HCT116 (cell line): Measurements from ENCODE around the gene MSH3. TPM values are rescaled to one million over a fixed set of nuclear protein-coding genes. Genes with fewer than 3 reads are reported as not detected.

ENCODE experiments used
- ATAC-seq: fragments of 200-7000 bp; cut with Tn5 transposase; 2 replicates; pipeline ENCODE4 v1.9.1; 2020; ENCODE audit warnings: mild to moderate bottlenecking, moderate library complexity
- BruUV-seq: library from RNA; stranded (reverse); fragments of 400-500 nt; replicated peaks from 2 replicates; lab custom pipeline; 2021; lab: Mats Ljungman, UMichigan
- CTCF ChIA-PET: fragments of 300-600 bp; sonication (Branson Sonifier 250); formaldehyde crosslinking; loops from one replicate; lab custom pipeline; 2021; ENCODE audit warnings: antibody characterized with exemption; lab: Charles Lee
- POLR2A ChIA-PET: fragments of 300-600, 350-600 bp; sonication (Branson Sonifier 250); formaldehyde crosslinking; loops from one replicate; lab custom pipeline; 2021; ENCODE audit warnings: antibody characterized with exemption; lab: Charles Lee
- RAD21 ChIA-PET, 2 experiments: fragments of 300-600 bp; sonication (Branson Sonifier 250); formaldehyde crosslinking; loops; one replicate each; lab custom pipeline; 2023; ENCODE audit warnings: low total read pairs in 2 of 2; ENCODE audit not compliant: uncharacterized antibody in 2 of 2, unreplicated experiment in 2 of 2, low non-redundant PET in 1 of 2; lab: Charles Lee
- DNase-seq: peaks from one replicate; pipeline ENCODE4 v3.0.0-alpha.2; 2010; ENCODE audit warnings: low read depth, low spot score
- H2AFZ ChIP-seq: fragments of 200-600 bp; shearing (Covaris generic), sonication (generic); 2 replicates; pipeline ENCODE4 v1.6.1; 2017; ENCODE audit warnings: low read depth, mixed run types, mixed read lengths, antibody characterized with exemption, low read length; ENCODE audit not compliant: poor library complexity, severe bottlenecking
- H3K27ac ChIP-seq: 2 replicates; pipeline ENCODE4 v1.5.1; 2012; ENCODE audit warnings: low read depth, low read length
- H3K27me3 ChIP-seq: fragments of 200-600 bp; sonication (generic); 2 replicates; pipeline ENCODE4 v1.6.1; 2016; ENCODE audit warnings: mixed run types, low read length, mixed read lengths; ENCODE audit not compliant: insufficient read depth
- H3K36me3 ChIP-seq, 2 experiments: fragments of 200-500 bp in 1 of 2; fragments of 200-600 bp in 1 of 2; sonication (Bioruptor generic) in 1 of 2; sonication (generic) in 1 of 2; 2 replicates each; pipeline versions ENCODE4 v1.5.1 to v1.6.1; 2014 to 2016; ENCODE audit warnings: low read length in 2 of 2, inconsistent platforms in 1 of 2, mixed read lengths in 1 of 2, mixed run types in 1 of 2; ENCODE audit not compliant: insufficient read depth in 2 of 2, control insufficient read depth in 1 of 2
- H3K4me1 ChIP-seq, 2 experiments: fragments of 200-600 bp in 1 of 2; sonication (generic) in 1 of 2; 2 replicates each; pipeline versions ENCODE4 v1.5.1 to v1.6.1; 2012 to 2017; ENCODE audit warnings: low read length in 2 of 2, inconsistent platforms in 1 of 2, mild to moderate bottlenecking in 1 of 2, mixed read lengths in 1 of 2, mixed run types in 1 of 2, moderate library complexity in 1 of 2; ENCODE audit not compliant: insufficient read depth in 2 of 2, control insufficient read depth in 1 of 2
- H3K4me2 ChIP-seq: fragments of 200-600 bp; sonication (generic); 2 replicates; pipeline ENCODE4 v1.6.1; 2017; ENCODE audit warnings: mixed run types, low read length, mixed read lengths
- H3K4me3 ChIP-seq, 2 experiments: fragments of 200-600 bp in 1 of 2; sonication (generic) in 1 of 2; replicated peaks in 1 of 2; 2 replicates each; pipeline ENCODE4 v1.5.1; 2011 to 2016; ENCODE audit warnings: low read length in 2 of 2, control low read depth in 1 of 2, low read depth in 1 of 2, mild to moderate bottlenecking in 1 of 2, mixed read lengths in 1 of 2, mixed run types in 1 of 2
- H3K79me2 ChIP-seq: fragments of 200-600 bp; sonication (generic); 2 replicates; pipeline ENCODE4 v1.6.1; 2017; ENCODE audit warnings: mild to moderate bottlenecking, mixed run types, low read length, moderate library complexity, mixed read lengths; ENCODE audit not compliant: insufficient read depth
- H3K9ac ChIP-seq: fragments of 200-600 bp; sonication (generic); 2 replicates; pipeline ENCODE4 v1.6.1; 2016; ENCODE audit warnings: low read length, mixed read lengths
- H3K9me2 ChIP-seq: fragments of 200-600 bp; sonication (generic), shearing (Covaris generic); 2 replicates; pipeline ENCODE4 v1.6.1; 2017; ENCODE audit warnings: mixed run types, mild to moderate bottlenecking, moderate library complexity; ENCODE audit not compliant: insufficient read depth
- H3K9me3 ChIP-seq, 2 experiments: fragments of 200-500 bp in 1 of 2; fragments of 200-600 bp in 1 of 2; sonication (Bioruptor generic) in 1 of 2; sonication (generic) in 1 of 2; 2 replicates each; pipeline ENCODE4 v1.6.1; 2014 to 2017; ENCODE audit warnings: low read length in 2 of 2, mixed read lengths in 2 of 2, inconsistent platforms in 1 of 2, low read depth in 1 of 2, mild to moderate bottlenecking in 1 of 2, mixed run types in 1 of 2, moderate library complexity in 1 of 2; ENCODE audit not compliant: control insufficient read depth in 1 of 2, insufficient read depth in 1 of 2
- H4K20me1 ChIP-seq: fragments of 200-600 bp; sonication (generic), shearing (Covaris generic); 2 replicates; pipeline ENCODE4 v1.6.1; 2017; ENCODE audit warnings: mixed run types, mild to moderate bottlenecking, moderate library complexity; ENCODE audit not compliant: insufficient read depth
- CEBPB ChIP-seq: IDR thresholded peaks from 2 replicates; pipeline ENCODE4 v1.6.1; 2012; ENCODE audit warnings: low read depth
- EGR1 ChIP-seq: IDR thresholded peaks from 2 replicates; pipeline ENCODE4 v1.6.1; 2012; ENCODE audit warnings: low read depth
- ELF1 ChIP-seq: IDR thresholded peaks from 2 replicates; pipeline ENCODE4 v1.6.1; 2012; ENCODE audit warnings: low read depth, borderline replicate concordance
- EZH2 ChIP-seq: fragments of 200-600 bp; sonication (generic); IDR thresholded peaks from 2 replicates; pipeline ENCODE4 v1.6.1; 2017; ENCODE audit warnings: antibody characterized with exemption, mixed run types
- EZH2phosphoT487 ChIP-seq: fragments of 200-600 bp; IDR thresholded peaks from 2 replicates; pipeline ENCODE4 v1.6.1; 2018; ENCODE audit warnings: antibody characterized with exemption, borderline replicate concordance
- POLR2A ChIP-seq: IDR thresholded peaks from 2 replicates; pipeline ENCODE4 v1.7.0; 2011; ENCODE audit warnings: borderline replicate concordance; ENCODE audit not compliant: insufficient read depth, insufficient read length; ENCODE audit errors: extremely low read depth
- POLR2AphosphoS5 ChIP-seq: IDR thresholded peaks from 2 replicates; pipeline ENCODE4 v1.6.1; 2011; ENCODE audit warnings: mild to moderate bottlenecking, low read depth, low read length, moderate library complexity
- SIN3A ChIP-seq: IDR thresholded peaks from 2 replicates; pipeline ENCODE4 v1.6.1; 2012; ENCODE audit warnings: low read depth
- SP1 ChIP-seq: IDR thresholded peaks from 2 replicates; pipeline ENCODE4 v1.6.1; 2012; ENCODE audit warnings: low read depth
- SRF ChIP-seq: IDR thresholded peaks from 2 replicates; pipeline ENCODE4 v1.6.1; 2012; ENCODE audit warnings: low read depth
- TCF7L2 ChIP-seq: IDR thresholded peaks from 2 replicates; pipeline ENCODE4 v1.7.0; 2011; ENCODE audit warnings: borderline replicate concordance, inconsistent platforms; ENCODE audit not compliant: insufficient read depth, insufficient read length; ENCODE audit errors: extremely low read depth
- YY1 ChIP-seq: IDR thresholded peaks from 2 replicates; pipeline ENCODE4 v1.6.1; 2011; ENCODE audit warnings: low read length, low read depth, moderate library complexity, mild to moderate bottlenecking; ENCODE audit not compliant: insufficient replicate concordance; ENCODE audit errors: extremely low read depth
- ZFX ChIP-seq: fragments of 450-650 bp; IDR thresholded peaks from 2 replicates; pipeline ENCODE4 v1.6.1; 2017
- intact Hi-C: fragments of 100-400 bp; cut with micrococcal nuclease; formaldehyde crosslinking; loops from 2 replicates; pipeline ENCODE4 v1.10.0; 2022
- total RNA-seq: library from RNA; stranded (reverse); gene quantifications from one replicate; pipeline ENCODE4 v1.2.1, GENCODE V29; 2021; ENCODE audit not compliant: unreplicated experiment
- TF ChIP-seq, protein P1 (sequence below): IDR thresholded peaks from 2 replicates; pipeline ENCODE4 v1.6.1; 2012; ENCODE audit warnings: low read depth
- TF ChIP-seq, protein P2 (sequence below), 3 experiments: fragments of 200-600 bp in 1 of 3; sonication (generic) in 1 of 3; IDR thresholded peaks in 2 of 3; conservative IDR thresholded peaks in 1 of 3; 2 replicates each; pipeline ENCODE4 v1.5.1; 2012 to 2017; ENCODE audit warnings: low read depth in 2 of 3, low read length in 2 of 3, antibody characterized with exemption in 1 of 3, borderline replicate concordance in 1 of 3, control low read depth in 1 of 3, mild to moderate bottlenecking in 1 of 3, mixed read lengths in 1 of 3, mixed run types in 1 of 3, moderate library complexity in 1 of 3; ENCODE audit not compliant: insufficient read depth in 1 of 3

Gene MSH3
- total RNA-seq, 1 experiment from 2014 or later = 4.9 TPM

DNA sequence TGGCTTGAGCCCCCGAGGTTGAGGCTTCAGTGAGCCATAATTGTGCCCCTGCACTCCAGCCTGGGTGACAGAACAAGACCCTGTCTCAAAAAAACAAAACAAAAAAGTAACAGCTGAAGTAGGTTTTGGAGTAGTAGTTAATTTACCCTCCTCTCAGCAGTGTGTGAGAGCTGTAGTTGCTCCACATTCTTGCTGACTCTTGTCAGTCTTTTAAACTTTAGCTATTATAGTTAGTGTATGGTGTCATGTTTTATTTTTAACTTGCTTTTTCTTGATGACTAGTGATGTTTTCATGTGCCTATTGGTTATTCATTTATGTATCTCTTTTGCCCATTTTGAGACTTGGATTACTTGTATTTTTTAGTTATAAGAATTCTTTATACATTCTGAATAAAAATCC, 53.2 kb downstream of the MSH3 start (continued):
- TF ChIP-seq, protein P1, sequence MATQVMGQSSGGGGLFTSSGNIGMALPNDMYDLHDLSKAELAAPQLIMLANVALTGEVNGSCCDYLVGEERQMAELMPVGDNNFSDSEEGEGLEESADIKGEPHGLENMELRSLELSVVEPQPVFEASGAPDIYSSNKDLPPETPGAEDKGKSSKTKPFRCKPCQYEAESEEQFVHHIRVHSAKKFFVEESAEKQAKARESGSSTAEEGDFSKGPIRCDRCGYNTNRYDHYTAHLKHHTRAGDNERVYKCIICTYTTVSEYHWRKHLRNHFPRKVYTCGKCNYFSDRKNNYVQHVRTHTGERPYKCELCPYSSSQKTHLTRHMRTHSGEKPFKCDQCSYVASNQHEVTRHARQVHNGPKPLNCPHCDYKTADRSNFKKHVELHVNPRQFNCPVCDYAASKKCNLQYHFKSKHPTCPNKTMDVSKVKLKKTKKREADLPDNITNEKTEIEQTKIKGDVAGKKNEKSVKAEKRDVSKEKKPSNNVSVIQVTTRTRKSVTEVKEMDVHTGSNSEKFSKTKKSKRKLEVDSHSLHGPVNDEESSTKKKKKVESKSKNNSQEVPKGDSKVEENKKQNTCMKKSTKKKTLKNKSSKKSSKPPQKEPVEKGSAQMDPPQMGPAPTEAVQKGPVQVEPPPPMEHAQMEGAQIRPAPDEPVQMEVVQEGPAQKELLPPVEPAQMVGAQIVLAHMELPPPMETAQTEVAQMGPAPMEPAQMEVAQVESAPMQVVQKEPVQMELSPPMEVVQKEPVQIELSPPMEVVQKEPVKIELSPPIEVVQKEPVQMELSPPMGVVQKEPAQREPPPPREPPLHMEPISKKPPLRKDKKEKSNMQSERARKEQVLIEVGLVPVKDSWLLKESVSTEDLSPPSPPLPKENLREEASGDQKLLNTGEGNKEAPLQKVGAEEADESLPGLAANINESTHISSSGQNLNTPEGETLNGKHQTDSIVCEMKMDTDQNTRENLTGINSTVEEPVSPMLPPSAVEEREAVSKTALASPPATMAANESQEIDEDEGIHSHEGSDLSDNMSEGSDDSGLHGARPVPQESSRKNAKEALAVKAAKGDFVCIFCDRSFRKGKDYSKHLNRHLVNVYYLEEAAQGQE = no peak
- no peak for TF ChIP-seq ZFX
- no peak for TF ChIP-seq SIN3A

DNA sequence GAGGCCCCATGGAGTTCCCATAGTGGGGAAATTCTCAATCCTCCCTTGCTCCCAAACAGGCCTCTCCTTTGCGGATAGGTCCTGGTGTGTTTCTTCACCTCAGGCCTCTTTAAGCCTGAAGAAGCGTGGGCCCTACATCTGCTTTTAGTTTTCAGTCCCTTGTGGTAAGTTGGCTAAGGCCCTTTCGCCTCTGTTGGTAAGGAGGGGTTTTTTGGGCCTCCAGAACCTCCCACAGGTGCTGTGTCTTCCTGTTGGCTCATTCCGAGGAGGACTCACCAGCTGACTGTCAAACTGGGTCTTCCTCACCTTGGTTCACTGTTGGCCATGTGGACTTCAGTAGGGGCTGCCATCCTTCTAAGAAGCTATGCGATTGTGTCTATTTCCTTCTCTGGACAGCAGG, 56.8 kb downstream of the MSH3 start:
- Histone ChIP-seq H3K4me1 (no peaks in the 10 kb centered on the region), H3K27ac (no peak overlapping the region), H3K9ac (no peak overlapping the region), H3K27me3 (no peaks in the 10 kb centered on the region), H4K20me1 (no peaks in the 10 kb centered on the region), H3K4me3 (no peak overlapping the region), H3K9me3 (no peaks in the 10 kb centered on the region), H3K36me3 (no peaks in the 10 kb centered on the region), H3K4me2 (no peak overlapping the region), H3K79me2 (no peaks in the 10 kb centered on the region), H3K9me2 (no peaks in the 10 kb centered on the region), H2AFZ (no peak overlapping the region)
- ChIA-PET CTCF (interaction anchor here (1.2 to 1.3 kb wide), 3 partner anchors 225 to 455 kb away, joined by 3 to 12 read pairs (median 6); no protein-coding TSS in a partner anchor), POLR2A (no interaction called here), RAD21 (interaction anchor here (1.6 to 2.0 kb wide), 2 partner anchors 397 kb away, joined by 6 to 10 read pairs; no protein-coding TSS in a partner anchor)
- DNase-seq (no peak), ATAC-seq (no peak)
- no TSS peak for BruUV-seq
- TF ChIP-seq SIN3A (no peak), EZH2 (no peak), ELF1 (no peak), SRF (no peak), TCF7L2 (no peak), EGR1 (no peak), POLR2A (no peak), SP1 (no peak), EZH2phosphoT487 (no peak), YY1 (no peak), CEBPB (no peak), POLR2AphosphoS5 (no peak)
- TF ChIP-seq, protein P2, sequence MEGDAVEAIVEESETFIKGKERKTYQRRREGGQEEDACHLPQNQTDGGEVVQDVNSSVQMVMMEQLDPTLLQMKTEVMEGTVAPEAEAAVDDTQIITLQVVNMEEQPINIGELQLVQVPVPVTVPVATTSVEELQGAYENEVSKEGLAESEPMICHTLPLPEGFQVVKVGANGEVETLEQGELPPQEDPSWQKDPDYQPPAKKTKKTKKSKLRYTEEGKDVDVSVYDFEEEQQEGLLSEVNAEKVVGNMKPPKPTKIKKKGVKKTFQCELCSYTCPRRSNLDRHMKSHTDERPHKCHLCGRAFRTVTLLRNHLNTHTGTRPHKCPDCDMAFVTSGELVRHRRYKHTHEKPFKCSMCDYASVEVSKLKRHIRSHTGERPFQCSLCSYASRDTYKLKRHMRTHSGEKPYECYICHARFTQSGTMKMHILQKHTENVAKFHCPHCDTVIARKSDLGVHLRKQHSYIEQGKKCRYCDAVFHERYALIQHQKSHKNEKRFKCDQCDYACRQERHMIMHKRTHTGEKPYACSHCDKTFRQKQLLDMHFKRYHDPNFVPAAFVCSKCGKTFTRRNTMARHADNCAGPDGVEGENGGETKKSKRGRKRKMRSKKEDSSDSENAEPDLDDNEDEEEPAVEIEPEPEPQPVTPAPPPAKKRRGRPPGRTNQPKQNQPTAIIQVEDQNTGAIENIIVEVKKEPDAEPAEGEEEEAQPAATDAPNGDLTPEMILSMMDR (IDR thresholded peaks at IDR 0.05 in 2 of 3, conservative IDR thresholded peaks at IDR 0.05 in 1 of 3; ENCODE audit: borderline replicate concordance in 1 of 3, insufficient read depth in 1 of 3, low read depth in 2 of 3, low read length in 2 of 3) = no peak
- intact Hi-C loops = no loop called here
